Hematopoietic multipotent progenitor cell treated with erythropoietin and hydrocortisone succinate and interleukin-3 and kit ligand, for 15 days (in vitro differentiated cells): ENCODE measurements around the gene HDX.
"Not testable (repeated sequence)": the region's sequence is repeated elsewhere in the genome, so short reads cannot be mapped to it uniquely, and the experiment has no call there.

Experiments
- DNase-seq: peaks from one replicate; pipeline ENCODE4 v3.0.0-alpha.2; 2015; ENCODE audit warnings: low spot score

HDX gene

GRCh38 chrX:84339507-84340364, 162.5 kb downstream of the HDX start:
- no peak for DNase-seq

GRCh38 chrX:84336646-84337045, 165.6 kb downstream of the HDX start:
- DNase-seq, result no peak

DNA sequence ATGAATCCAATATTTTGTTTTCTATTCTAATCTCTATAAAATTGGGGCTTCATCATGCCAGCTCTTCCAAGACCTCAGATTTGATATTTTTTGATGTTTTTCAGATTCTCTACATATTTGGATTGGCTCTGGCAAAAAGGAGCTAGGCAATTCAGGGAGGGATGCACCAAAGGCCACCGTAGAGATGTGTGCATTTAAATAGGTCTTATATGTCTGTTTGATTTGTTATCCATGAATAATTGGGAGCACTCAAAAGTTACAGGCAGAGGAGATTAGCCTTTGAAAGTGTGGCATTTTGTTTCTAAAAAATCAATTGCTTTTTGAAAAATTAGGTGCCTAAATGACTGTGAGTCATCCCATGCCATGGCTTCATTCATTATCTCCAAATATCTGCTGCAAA, 167.1 kb downstream of the HDX start:
- DNase-seq, result no peak

- DNase-seq, result no peak
Measured at GRCh38 chrX:84322083-84322827, 180.0 kb downstream of the HDX start.

- DNase-seq, result no peak
Measured at GRCh38 chrX:84320614-84321013, 181.6 kb downstream of the HDX start.

DNA sequence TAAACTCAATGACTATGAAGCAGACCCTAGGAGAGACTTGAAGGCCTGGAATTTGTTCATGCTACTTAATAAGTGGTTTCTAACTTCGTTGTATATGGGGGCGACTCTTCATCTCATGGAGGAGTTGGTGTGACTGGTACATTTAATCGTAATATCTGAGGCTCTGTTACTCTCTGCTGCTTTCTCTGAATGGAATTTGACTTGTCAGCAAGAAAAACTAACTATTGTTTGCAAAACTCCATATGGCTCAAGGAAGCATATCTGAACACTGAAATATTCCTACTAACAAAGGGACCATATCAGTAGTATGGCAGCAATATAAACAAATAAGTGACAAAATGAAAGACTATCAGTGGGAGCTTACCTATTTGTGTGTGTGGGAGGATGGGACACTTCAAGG, 182.2 kb downstream of the HDX start:
- DNase-seq, result no peak

GRCh38 chrX:84318661-84319060, 183.6 kb downstream of the HDX start:
- no peak for DNase-seq

DNA sequence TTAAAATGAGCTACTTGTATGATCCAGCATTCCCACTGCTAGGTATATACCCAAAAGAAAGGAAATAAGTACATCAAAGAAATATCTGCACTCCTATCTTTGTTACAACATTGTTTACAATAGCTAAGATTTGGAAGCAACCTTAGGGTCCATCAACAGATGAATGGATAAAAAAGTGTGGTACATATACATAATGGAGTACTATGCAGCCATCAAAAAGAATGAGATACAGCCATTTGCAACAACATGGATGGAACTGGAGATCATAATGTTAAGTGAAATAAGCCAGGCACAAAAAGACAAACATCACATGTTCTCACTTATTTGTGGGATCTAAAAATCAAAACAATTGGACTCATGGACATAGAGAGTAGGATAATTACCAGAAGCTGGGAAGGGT, 186.3 kb downstream of the HDX start:
- not testable (repeated sequence) for DNase-seq
